H1 (cell line): ENCODE measurements around the gene REG1A. TPM values are rescaled to one million over a fixed set of nuclear protein-coding genes. Genes with fewer than 3 reads are reported as not detected.

Source experiments
- CTCF ChIA-PET: fragments of 300-600 bp; sonication (Branson Sonifier 250); formaldehyde crosslinking; loops from one replicate; lab custom pipeline; 2021; ENCODE audit not compliant: partially characterized antibody; lab: Charles Lee
- POLR2A ChIA-PET: fragments of 300-600 bp; sonication (Branson Sonifier 250); formaldehyde crosslinking; loops from one replicate; lab custom pipeline; 2021; ENCODE audit warnings: inconsistent platforms; ENCODE audit not compliant: partially characterized antibody; lab: Charles Lee
- DNase-seq, 2 experiments: peaks; one replicate each; pipeline versions ENCODE4 v3.0.0 to v3.0.0-alpha.2; 2010 to 2022; ENCODE audit warnings: low spot score in 2 of 2, low read depth in 1 of 2, mixed read lengths in 1 of 2
- FAIRE-seq: peaks from 2 replicates; lab custom pipeline; 2011; peaks lifted over from hg19 to GRCh38; lab: Jason Lieb, UNC
- H2AFZ ChIP-seq: 2 replicates; pipeline ENCODE4 v1.8.1; 2012; ENCODE audit warnings: low read length, inconsistent platforms
- H2AK5ac ChIP-seq: 2 replicates; pipeline ENCODE4 v1.6.1; 2013; ENCODE audit warnings: low read depth, low read length
- H2BK120ac ChIP-seq: replicated peaks from 2 replicates; pipeline ENCODE3; 2013; ENCODE audit warnings: low read depth, low read length, inconsistent platforms
- H2BK12ac ChIP-seq: 2 replicates; pipeline ENCODE4 v1.6.1; 2013; ENCODE audit warnings: low read depth, low read length
- H2BK15ac ChIP-seq: 2 replicates; pipeline ENCODE4 v1.6.1; 2013; ENCODE audit warnings: low read length
- H2BK20ac ChIP-seq: 2 replicates; pipeline ENCODE4 v1.6.1; 2013; ENCODE audit warnings: low read length
- H2BK5ac ChIP-seq: 2 replicates; pipeline ENCODE4 v1.6.1; 2013; ENCODE audit warnings: low read depth, low read length
- H3K14ac ChIP-seq: 2 replicates; pipeline ENCODE4 v1.6.1; 2013; ENCODE audit warnings: inconsistent platforms; ENCODE audit not compliant: insufficient read length
- H3K18ac ChIP-seq: 2 replicates; pipeline ENCODE4 v1.6.1; 2013; ENCODE audit warnings: low read length; ENCODE audit errors: extremely low read depth
- H3K23ac ChIP-seq: 2 replicates; pipeline ENCODE4 v1.6.1; 2013; ENCODE audit warnings: inconsistent platforms; ENCODE audit not compliant: insufficient read length
- H3K23me2 ChIP-seq: 2 replicates; pipeline ENCODE4 v1.6.1; 2013; ENCODE audit warnings: low read depth, low read length
- H3K27ac ChIP-seq: 2 replicates; pipeline ENCODE4 v1.6.1; 2011; ENCODE audit warnings: low read depth, low read length, inconsistent platforms
- H3K27me3 ChIP-seq, 4 experiments: replicated peaks in 1 of 4; 1 replicate in 1 of 4; 2 replicates in 3 of 4; pipeline versions ENCODE4 v1.6.1 to v1.8.1; 2011 to 2013; ENCODE audit warnings: low read length in 3 of 4, mild to moderate bottlenecking in 3 of 4, inconsistent platforms in 2 of 4, mixed read lengths in 2 of 4, moderate library complexity in 1 of 4; ENCODE audit not compliant: control insufficient read depth in 3 of 4, insufficient read depth in 3 of 4; ENCODE audit errors: extremely low read depth in 1 of 4
- H3K36me3 ChIP-seq, 4 experiments: 2 replicates each; pipeline versions ENCODE4 v1.6.1 to v1.8.1; 2011 to 2013; ENCODE audit warnings: mild to moderate bottlenecking in 4 of 4, low read length in 3 of 4, moderate library complexity in 2 of 4, control low read depth in 1 of 4, inconsistent platforms in 1 of 4; ENCODE audit not compliant: insufficient read depth in 4 of 4, control insufficient read depth in 2 of 4
- H3K4ac ChIP-seq: replicated peaks from 2 replicates; pipeline ENCODE3; 2013; ENCODE audit warnings: low read length, low read depth, mixed read lengths, inconsistent platforms; ENCODE audit not compliant: insufficient read length
- H3K4me1 ChIP-seq, 4 experiments: replicated peaks in 1 of 4; 1 replicate in 1 of 4; 2 replicates in 3 of 4; pipeline versions ENCODE4 v1.6.1 to v1.8.1; 2011 to 2013; ENCODE audit warnings: low read length in 3 of 4, inconsistent platforms in 2 of 4, mixed read lengths in 1 of 4; ENCODE audit not compliant: insufficient read depth in 4 of 4, control insufficient read depth in 3 of 4
- H3K4me2 ChIP-seq, 2 experiments: 2 replicates each; pipeline versions ENCODE4 v1.6.1 to v1.8.1; 2011 to 2013; ENCODE audit warnings: low read depth in 2 of 2, low read length in 2 of 2, control low read depth in 1 of 2, inconsistent platforms in 1 of 2, mild to moderate bottlenecking in 1 of 2; ENCODE audit not compliant: insufficient read depth in 1 of 2
- H3K4me3 ChIP-seq, 4 experiments: fragments of 200-600, 300-600 bp in 1 of 4; sonication (generic), shearing (Covaris generic), sonication (Bioruptor Twin) in 1 of 4; 2 replicates each; pipeline versions ENCODE4 v1.5.1 to v1.8.1; 2011 to 2016; ENCODE audit warnings: low read length in 4 of 4, low read depth in 3 of 4, control low read depth in 2 of 4, inconsistent platforms in 2 of 4, mild to moderate bottlenecking in 2 of 4, mixed read lengths in 1 of 4, moderate library complexity in 1 of 4; ENCODE audit not compliant: insufficient read depth in 2 of 4; ENCODE audit errors: extremely low read depth in 1 of 4
- H3K56ac ChIP-seq: replicated peaks from 2 replicates; pipeline ENCODE3; 2013; ENCODE audit warnings: low read depth, mild to moderate bottlenecking, mixed read lengths, low read length, inconsistent platforms; ENCODE audit not compliant: insufficient read length
- H3K79me1 ChIP-seq: 2 replicates; pipeline ENCODE4 v1.6.1; 2013; ENCODE audit warnings: low read depth, low read length, control low read depth
- H3K79me2 ChIP-seq, 2 experiments: 2 replicates each; pipeline versions ENCODE4 v1.6.1 to v1.8.1; 2012 to 2013; ENCODE audit warnings: low read length in 2 of 2, mild to moderate bottlenecking in 2 of 2, inconsistent platforms in 1 of 2; ENCODE audit not compliant: insufficient read depth in 2 of 2, control insufficient read depth in 1 of 2
- H3K9ac ChIP-seq, 4 experiments: replicated peaks in 1 of 4; 1 replicate in 1 of 4; 2 replicates in 3 of 4; pipeline versions ENCODE4 v1.6.1 to v1.8.1; 2011 to 2013; ENCODE audit warnings: low read depth in 3 of 4, low read length in 3 of 4, control low read depth in 2 of 4, mild to moderate bottlenecking in 2 of 4, moderate library complexity in 2 of 4, inconsistent platforms in 1 of 4; ENCODE audit errors: extremely low read depth in 1 of 4
- H3K9me3 ChIP-seq, 2 experiments: 2 replicates each; pipeline versions ENCODE4 v1.6.1 to v1.8.1; 2012 to 2013; ENCODE audit warnings: mild to moderate bottlenecking in 2 of 2, moderate library complexity in 2 of 2, control low read depth in 1 of 2, inconsistent platforms in 1 of 2, low read depth in 1 of 2, low read length in 1 of 2, mixed read lengths in 1 of 2; ENCODE audit not compliant: insufficient read depth in 2 of 2
- H4K20me1 ChIP-seq, 2 experiments: replicated peaks in 1 of 2; 2 replicates each; pipeline versions ENCODE3 to v1.8.1; 2011 to 2013; ENCODE audit warnings: inconsistent platforms in 2 of 2, low read length in 2 of 2, mild to moderate bottlenecking in 1 of 2; ENCODE audit not compliant: insufficient read depth in 2 of 2, control insufficient read depth in 1 of 2
- H4K5ac ChIP-seq: 2 replicates; pipeline ENCODE4 v1.6.1; 2013; ENCODE audit warnings: low read length, low read depth, mixed read lengths, inconsistent platforms; ENCODE audit not compliant: insufficient read length
- H4K8ac ChIP-seq: 2 replicates; pipeline ENCODE4 v1.8.0; 2013; ENCODE audit warnings: mild to moderate bottlenecking, moderate library complexity, low read length, inconsistent platforms; ENCODE audit not compliant: insufficient read depth; ENCODE audit errors: extremely low read depth
- H4K91ac ChIP-seq: replicated peaks from 2 replicates; pipeline ENCODE3; 2013; ENCODE audit warnings: low read length, mixed read lengths, inconsistent platforms; ENCODE audit not compliant: insufficient read length
- BACH1 ChIP-seq: IDR thresholded peaks from 2 replicates; pipeline ENCODE4 v1.6.1; 2012; ENCODE audit warnings: low read length, improper control_type of control experiment
- EP300 ChIP-seq, 2 experiments: IDR thresholded peaks; 1 replicate in 1 of 2; 2 replicates in 1 of 2; pipeline ENCODE4 v1.6.1; 2011 to 2012; ENCODE audit warnings: low read depth in 2 of 2, low read length in 2 of 2, mild to moderate bottlenecking in 2 of 2, borderline replicate concordance in 1 of 2, inconsistent platforms in 1 of 2, moderate library complexity in 1 of 2
- MAFK ChIP-seq: IDR thresholded peaks from 2 replicates; pipeline ENCODE4 v1.6.1; 2012; ENCODE audit warnings: low read depth, mild to moderate bottlenecking, improper control_type of control experiment, low read length
- RAD21 ChIP-seq, 2 experiments: IDR thresholded peaks in 1 of 2; conservative IDR thresholded peaks in 1 of 2; 2 replicates each; pipeline ENCODE4 v1.6.1; 2011; ENCODE audit warnings: low read depth in 2 of 2, low read length in 2 of 2, improper control_type of control experiment in 1 of 2, inconsistent platforms in 1 of 2, mild to moderate bottlenecking in 1 of 2, moderate library complexity in 1 of 2
- SAP30 ChIP-seq: fragments of 300-600 bp; sonication (generic); IDR thresholded peaks from 2 replicates; pipeline ENCODE4 v1.7.1; 2012; ENCODE audit warnings: low read length, moderate library complexity, mild to moderate bottlenecking, inconsistent platforms; ENCODE audit not compliant: insufficient read depth, insufficient replicate concordance
- SP1 ChIP-seq: IDR thresholded peaks from 2 replicates; pipeline ENCODE4 v1.6.1; 2011; ENCODE audit warnings: low read depth, low read length
- SP4 ChIP-seq: IDR thresholded peaks from 2 replicates; pipeline ENCODE4 v1.6.1; 2012; ENCODE audit warnings: low read length, inconsistent platforms
- SUZ12 ChIP-seq: fragments of 200-600 bp; sonication (generic); IDR thresholded peaks from 2 replicates; pipeline ENCODE4 v1.6.1; 2012; ENCODE audit warnings: mild to moderate bottlenecking, inconsistent platforms, low read length, moderate library complexity, mixed read lengths
- TAF1 ChIP-seq: IDR thresholded peaks from 2 replicates; pipeline ENCODE4 v1.6.1; 2011; ENCODE audit warnings: mild to moderate bottlenecking, low read depth, low read length
- YY1 ChIP-seq: IDR thresholded peaks from 2 replicates; pipeline ENCODE4 v1.6.1; 2011; ENCODE audit warnings: low read depth, mild to moderate bottlenecking, low read length
- WGBS, 2 experiments: shearing (Covaris generic) in 1 of 2; methylation state at CpG; one replicate each; pipeline versions ENCODE4 v1.1.6 to v1.1.7; 2013 to 2015; ENCODE audit warnings: low lambda C conversion rate in 2 of 2, mixed read lengths in 2 of 2, inconsistent platforms in 1 of 2, low coverage in 1 of 2, missing lambda C conversion rate in 1 of 2; ENCODE audit not compliant: insufficient replicate concordance in 2 of 2, insufficient coverage in 1 of 2, insufficient read length in 1 of 2; ENCODE audit errors: extremely low coverage in 1 of 2, missing lambda C conversion rate in 1 of 2; 5-methylcytosine and 5-hydroxymethylcytosine counted together
- polyA plus RNA-seq, 7 experiments: library from polyadenylated mRNA; depleted of rRNA in 3 of 7; stranded (reverse) in 5 of 7; unstranded in 2 of 7; fragments of >200 nt in 5 of 7; fragments of 200-250 nt in 2 of 7; gene quantifications; 1 replicate in 5 of 7; 2 replicates in 1 of 7; 4 replicates in 1 of 7; pipeline versions ENCODE4 v1.2.1 to v1.2.3, GENCODE V29; 2011 to 2013; ENCODE audit warnings: missing spikeins in 2 of 7, mixed read lengths in 2 of 7
- total RNA-seq: library from RNA; stranded (reverse); fragmentation: NEBNext Ultra II Directional; extraction: Animal tissue kit (Norgen Biotek cat#: 25700); gene quantifications from 2 replicates; pipeline ENCODE4 v1.2.1, GENCODE V29; 2021
- TF ChIP-seq, protein P1 (sequence below): IDR thresholded peaks from 2 replicates; pipeline ENCODE4 v1.6.1; 2012; ENCODE audit warnings: inconsistent platforms

REG1A gene
- total and polyA plus RNA-seq, 2 of the 8 experiments (the other 6 are each of a cell fraction or from before 2014, with no cell fraction given) = not detected

DNA sequence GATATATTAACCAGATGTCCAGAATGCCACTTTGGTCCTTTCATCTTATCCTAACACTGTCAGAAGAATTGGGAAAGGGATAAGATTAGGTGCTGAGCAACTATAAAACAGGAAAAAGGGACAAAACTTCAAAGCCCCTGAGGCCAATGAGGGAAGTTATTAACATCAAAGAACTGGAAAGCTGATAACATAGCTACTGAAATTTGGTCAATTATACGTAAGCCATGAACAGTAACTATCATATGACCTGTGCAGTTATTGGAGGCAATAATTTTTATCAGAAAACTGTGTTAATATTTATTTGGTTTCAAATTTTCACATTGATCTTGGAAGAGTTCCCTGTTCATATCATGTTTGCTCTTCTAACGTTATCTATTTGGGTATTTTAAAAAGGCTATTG, 41.8 kb downstream of the REG1A start:
- no peak overlapping the region for H3K4me3 ChIP-seq
- no peak overlapping the region for H3K4me2 ChIP-seq
- no peak overlapping the region for H4K91ac ChIP-seq
- FAIRE-seq = no peak
- no peak overlapping the region for H2BK5ac ChIP-seq
- ChIA-PET CTCF (no interaction called here), POLR2A (no interaction called here)
- no peak overlapping the region for H2BK20ac ChIP-seq
- no peak overlapping the region for H4K5ac ChIP-seq
- H3K9me3 ChIP-seq = no peaks in the 10 kb centered on the region
- H2BK15ac ChIP-seq = no peak overlapping the region
- no peaks in the 10 kb centered on the region for H3K79me1 ChIP-seq
- H3K4me1 ChIP-seq = no peaks in the 10 kb centered on the region
- no peak overlapping the region for H4K8ac ChIP-seq
- WGBS, 2 experiments = 98% methylated on average over 2 of the region's 2 CpGs; no CpG with 5 or more reads in 1 of the 2 experiments
- no peaks in the 10 kb centered on the region for H3K23me2 ChIP-seq
- no peak overlapping the region for H3K23ac ChIP-seq
- H3K14ac ChIP-seq = no peak overlapping the region
- DNase-seq = no peak
- H3K36me3 ChIP-seq = no peaks in the 10 kb centered on the region
- H3K79me2 ChIP-seq = no peaks in the 10 kb centered on the region
- no peak overlapping the region for H3K4ac ChIP-seq
- H3K18ac ChIP-seq = no peak overlapping the region
- no peak overlapping the region for H2AK5ac ChIP-seq
- no peak overlapping the region for H2AFZ ChIP-seq
- TF ChIP-seq EP300 (IDR thresholded peaks at IDR 0.05; ENCODE audit: borderline replicate concordance in 1 of 2, low read depth in 2 of 2, low read length in 2 of 2) (no peak), BACH1 (no peak), TAF1 (no peak), RAD21 (IDR thresholded peaks at IDR 0.05 in 1 of 2, conservative IDR thresholded peaks at IDR 0.05 in 1 of 2; ENCODE audit: low read depth in 2 of 2, low read length in 2 of 2) (no peak), SAP30 (no peak), MAFK (no peak), SP1 (no peak), SP4 (no peak), SUZ12 (no peak), YY1 (no peak)
- TF ChIP-seq, protein P1, sequence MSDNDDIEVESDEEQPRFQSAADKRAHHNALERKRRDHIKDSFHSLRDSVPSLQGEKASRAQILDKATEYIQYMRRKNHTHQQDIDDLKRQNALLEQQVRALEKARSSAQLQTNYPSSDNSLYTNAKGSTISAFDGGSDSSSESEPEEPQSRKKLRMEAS = no peak
- H3K27ac ChIP-seq = no peak overlapping the region
- H2BK120ac ChIP-seq = no peak overlapping the region
- H3K56ac ChIP-seq = no peak overlapping the region
- H3K27me3 ChIP-seq = no peaks in the 10 kb centered on the region
- H4K20me1 ChIP-seq = no peaks in the 10 kb centered on the region
- no peak overlapping the region for H2BK12ac ChIP-seq
- no peak overlapping the region for H3K9ac ChIP-seq
